BJ (cell line): Measurements from ENCODE around the gene DNER. TPM values are rescaled to one million over a fixed set of nuclear protein-coding genes. Genes with fewer than 3 reads are reported as not detected.

Source experiments
- CTCF ChIA-PET: fragments of 350-600 bp; formaldehyde crosslinking; extraction: SDS; loops from one replicate; lab custom pipeline; 2021; ENCODE audit warnings: antibody characterized with exemption, inconsistent platforms; lab: Yijun Ruan, JAX
- POLR2A ChIA-PET: fragments of 300-600 bp; sonication (Branson Sonifier 250); formaldehyde crosslinking; extraction: SDS; loops from one replicate; lab custom pipeline; 2021; ENCODE audit warnings: antibody characterized with exemption; lab: Charles Lee
- DNase-seq: peaks from one replicate; pipeline ENCODE4 v3.0.0-alpha.2; 2011; ENCODE audit warnings: low read depth
- H3K27me3 ChIP-seq: 2 replicates; pipeline ENCODE4 v1.6.0; 2011; ENCODE audit warnings: low read length; ENCODE audit not compliant: control insufficient read depth, insufficient read depth
- H3K36me3 ChIP-seq: 2 replicates; pipeline ENCODE4 v1.5.1; 2011; ENCODE audit warnings: low read length; ENCODE audit not compliant: control insufficient read depth, insufficient read depth
- H3K4me3 ChIP-seq: 2 replicates; pipeline ENCODE4 v1.5.1; 2011; ENCODE audit warnings: low read depth, mild to moderate bottlenecking, control low read depth, low read length
- CTCF ChIP-seq: IDR thresholded peaks from 2 replicates; pipeline ENCODE4 v1.5.1; 2011; ENCODE audit warnings: low read depth, mild to moderate bottlenecking, control low read depth, inconsistent platforms, low read length, moderate library complexity; ENCODE audit not compliant: insufficient read depth
- polyA plus RNA-seq: library from polyadenylated mRNA; depleted of rRNA; stranded (reverse); fragments of >200 nt; gene quantifications from 2 replicates; pipeline ENCODE4 v1.2.3, GENCODE V29; 2011

Gene DNER
- polyA plus RNA-seq, 1 experiment: 0.02 TPM

- H3K27me3 ChIP-seq: no peaks in the 10 kb centered on the region
- no peaks in the 10 kb centered on the region for H3K36me3 ChIP-seq
- ChIA-PET CTCF (no interaction called here), POLR2A (no interaction called here)
- no peak for DNase-seq
- TF ChIP-seq CTCF: no peak
- H3K4me3 ChIP-seq: no peak overlapping the region
Observed at GRCh38 chr2:229674830-229675530, 39.4 kb downstream of the DNER start.

GRCh38 chr2:229673676-229674075, 40.7 kb downstream of the DNER start:
- no peaks in the 10 kb centered on the region for H3K27me3 ChIP-seq
- no peak overlapping the region for H3K4me3 ChIP-seq
- ChIA-PET POLR2A (no interaction called here), CTCF (no interaction called here)
- no peak for DNase-seq
- TF ChIP-seq CTCF: no peak
- no peaks in the 10 kb centered on the region for H3K36me3 ChIP-seq

GRCh38 chr2:229672021-229672420, 42.3 kb downstream of the DNER start:
- CTCF ChIA-PET: no interaction called here
- no peak for TF ChIP-seq CTCF
- POLR2A ChIA-PET: no interaction called here
- no peaks in the 10 kb centered on the region for H3K27me3 ChIP-seq
- no peak for DNase-seq
- H3K4me3 ChIP-seq: no peak overlapping the region
- H3K36me3 ChIP-seq: no peaks in the 10 kb centered on the region

- no peak overlapping the region for H3K4me3 ChIP-seq
- no peak for TF ChIP-seq CTCF
- no peak for DNase-seq
- CTCF ChIA-PET: no interaction called here
- no peaks in the 10 kb centered on the region for H3K36me3 ChIP-seq
- POLR2A ChIA-PET: no interaction called here
- H3K27me3 ChIP-seq: no peaks in the 10 kb centered on the region
Observed at GRCh38 chr2:229669841-229670240, 44.5 kb downstream of the DNER start.

- no peaks in the 10 kb centered on the region for H3K27me3 ChIP-seq
- H3K4me3 ChIP-seq: no peak overlapping the region
- H3K36me3 ChIP-seq: no peaks in the 10 kb centered on the region
- CTCF ChIA-PET: interaction anchor here (1.1 kb wide), 1 partner anchor 14 kb away, joined by 3 read pairs; no protein-coding TSS in a partner anchor
- no peak for TF ChIP-seq CTCF
- POLR2A ChIA-PET: no interaction called here
- DNase-seq: no peak
Observed at GRCh38 chr2:229666811-229667210, 47.5 kb downstream of the DNER start.
